HUDEP-2 (cell line): Measurements from ENCODE around the gene MXRA8.
"Not testable (repeated sequence)": the region's sequence is repeated elsewhere in the genome, so short reads cannot be mapped to it uniquely, and the experiment has no call there.

Source experiments
- DNase-seq, 76 experiments: peaks; one replicate each; lab custom pipeline; 2025; ENCODE audit not compliant: unreplicated experiment in 76 of 76; lab: John Stamatoyannopoulos, UW

Gene MXRA8

DNA sequence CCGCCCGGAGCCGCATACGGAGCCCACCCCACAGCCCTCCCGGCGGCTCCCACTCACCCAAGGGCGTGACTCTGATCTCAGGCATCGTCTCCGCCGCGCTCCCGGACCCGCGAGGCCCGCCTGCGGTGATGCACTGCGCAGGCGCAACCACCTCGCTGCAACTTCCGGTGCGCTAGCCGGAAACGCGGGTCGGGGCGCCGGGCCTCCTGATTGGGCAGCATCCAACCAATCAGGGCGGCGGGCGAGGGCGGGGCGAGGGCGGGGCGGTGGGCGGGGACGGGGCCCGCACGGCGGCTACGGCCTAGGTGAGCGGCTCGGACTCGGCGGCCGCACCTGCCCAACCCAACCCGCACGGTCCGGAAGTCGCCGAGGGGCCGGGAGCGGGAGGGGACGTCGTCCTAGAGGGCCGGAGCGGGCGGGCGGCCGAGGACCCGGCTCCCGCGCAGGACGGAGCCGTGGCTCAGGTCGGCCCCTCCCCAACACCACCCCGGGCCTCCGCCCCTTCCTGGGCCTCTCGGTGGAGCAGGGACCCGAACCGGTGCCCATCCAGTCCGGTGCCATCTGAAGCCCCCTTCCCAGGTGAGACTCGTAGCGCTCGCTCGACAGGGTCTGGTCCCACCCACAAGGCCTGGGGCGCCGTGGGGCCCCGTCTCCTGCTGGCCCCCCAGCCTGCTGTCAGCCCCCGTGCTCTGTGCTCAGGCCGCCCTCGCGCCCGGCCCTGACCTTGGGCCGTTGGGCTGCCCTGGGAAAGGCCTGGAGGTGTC lies 33.6 kb downstream of the MXRA8 start, which contains the start of the genes CPTP and INTS11:
CPTP (plus strand) TSS at position 279 of the 764 bp plus-strand sequence. CDS start 2,109 bp downstream, outside the sequence.
INTS11 (minus strand) TSS at position 137 of the 764 bp plus-strand sequence; CDS start at position 85, 52 bp downstream.
- DNase-seq, result peak in 74 of 76 experiments; percentile 31 to 94 (median 86)

DNA sequence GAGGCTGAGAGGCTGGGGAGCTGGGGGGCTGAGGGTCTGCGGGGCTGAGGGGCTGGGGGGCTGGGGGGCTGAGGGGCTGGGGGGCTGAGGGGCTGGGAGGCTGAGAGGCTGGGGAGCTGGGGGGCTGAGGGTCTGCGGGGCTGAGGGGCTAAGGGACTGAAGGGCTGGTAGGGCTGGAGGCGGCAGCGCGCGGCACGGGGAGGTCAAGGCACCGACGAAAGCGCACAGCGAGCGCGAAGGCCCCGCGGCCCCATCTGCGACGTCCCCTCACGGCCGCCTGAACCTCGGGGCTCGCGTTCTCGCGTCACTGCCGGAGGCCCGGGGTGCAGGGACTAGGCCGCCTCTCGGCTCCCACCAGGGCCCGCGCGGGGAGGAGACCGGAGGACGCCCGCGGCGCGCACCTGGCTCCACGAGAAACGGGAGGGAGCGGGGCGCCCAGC lies 34.3 kb downstream of the MXRA8 start:
- DNase-seq, result no peak

DNA sequence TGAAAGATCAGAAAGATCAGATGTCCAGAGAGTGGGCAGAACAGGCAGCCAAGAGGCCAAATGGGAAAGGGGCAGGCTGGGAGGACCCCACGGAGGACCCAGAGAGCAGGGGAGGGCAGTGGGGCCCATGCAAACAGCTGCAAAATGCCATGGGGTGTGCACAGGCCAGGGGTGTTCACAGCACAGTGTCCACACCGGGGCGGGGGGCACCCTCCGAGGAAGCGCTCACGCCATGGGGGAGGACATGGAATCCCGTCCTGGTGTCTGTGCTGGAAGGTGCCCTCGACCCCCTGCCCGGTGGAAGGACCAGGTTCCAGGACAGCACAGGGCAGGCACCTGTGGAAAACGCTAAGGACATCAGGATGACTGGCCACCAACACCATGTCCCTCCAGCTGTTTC lies 35.4 kb downstream of the MXRA8 start:
- no peak for DNase-seq

DNA sequence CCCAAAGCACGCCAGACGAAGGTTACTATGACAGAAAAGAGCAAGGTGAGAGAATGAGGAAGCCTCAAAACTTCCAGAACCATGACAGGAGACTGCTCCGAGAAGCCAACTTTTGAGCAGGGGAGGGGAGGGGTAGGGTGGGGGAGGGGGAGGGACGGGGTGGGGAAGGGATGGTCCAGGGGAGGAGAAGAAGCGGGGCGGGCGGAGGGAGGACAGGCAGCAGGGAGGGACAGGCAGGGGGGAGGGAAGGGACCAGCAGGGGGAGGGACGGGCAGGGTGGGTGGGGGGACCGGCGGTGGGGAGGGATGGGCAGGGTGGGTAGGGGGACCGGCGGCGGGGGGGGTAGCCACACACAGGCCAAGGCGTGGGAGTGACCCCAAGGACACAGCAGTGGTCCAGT lies 35.9 kb downstream of the MXRA8 start:
- DNase-seq, result no peak

DNA sequence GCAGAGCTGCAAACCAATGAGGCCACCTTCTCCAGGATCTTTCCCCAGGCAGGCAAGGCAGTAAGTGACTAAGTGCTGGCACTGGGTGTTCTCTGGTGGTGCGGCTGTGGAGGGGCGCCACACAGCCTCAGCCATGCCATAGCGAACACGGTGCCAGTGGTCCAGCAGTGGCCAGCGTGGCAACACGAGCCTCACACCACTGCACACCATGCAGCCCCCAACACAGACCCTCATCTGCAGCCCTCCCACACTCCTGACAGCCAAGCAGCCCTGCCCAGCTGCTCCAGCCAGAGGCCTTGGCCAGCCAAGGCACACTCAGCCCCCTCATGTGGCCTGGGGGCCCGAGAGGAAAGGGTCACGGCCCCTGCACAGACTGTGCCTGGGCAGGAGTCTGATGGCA lies 36.9 kb downstream of the MXRA8 start:
- no peak for DNase-seq

DNA sequence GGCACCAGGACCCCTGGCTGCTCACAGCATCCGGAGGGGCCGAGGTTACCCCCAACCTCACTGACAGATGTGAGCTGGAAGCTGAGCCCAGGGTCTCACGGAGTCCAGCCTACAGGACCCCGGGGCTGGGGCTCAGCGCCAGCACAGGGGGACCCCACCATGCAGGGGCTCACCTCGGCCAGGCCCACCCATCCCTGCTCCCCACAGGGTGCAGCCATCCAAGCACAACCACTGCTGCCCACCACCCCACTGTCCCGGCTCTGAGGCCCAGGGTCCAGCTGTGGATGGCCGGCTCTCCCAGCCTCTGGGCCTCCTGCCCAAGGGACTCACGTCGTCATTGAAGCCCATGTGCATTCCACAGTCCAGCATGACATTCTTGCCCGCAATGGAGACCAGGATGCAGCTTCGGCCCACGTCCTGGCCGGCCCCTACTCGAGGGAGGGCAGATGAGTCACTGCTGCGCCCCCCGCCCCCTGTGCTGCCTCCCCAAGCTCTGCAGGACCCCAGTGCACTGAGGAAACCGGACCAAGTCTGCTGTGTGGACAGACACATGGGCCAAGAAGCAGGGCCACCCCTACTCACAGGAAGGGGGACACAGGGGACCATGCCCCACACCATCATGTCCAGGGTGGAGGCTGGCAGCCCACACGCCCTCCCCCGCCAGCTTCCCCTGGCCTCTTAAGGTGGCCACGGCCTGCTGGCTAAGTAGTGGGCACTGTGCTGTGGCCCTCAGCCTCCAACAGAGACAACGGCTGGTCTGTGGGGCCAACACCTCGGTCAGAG lies 37.5 kb downstream of the MXRA8 start:
- no peak for DNase-seq

DNA sequence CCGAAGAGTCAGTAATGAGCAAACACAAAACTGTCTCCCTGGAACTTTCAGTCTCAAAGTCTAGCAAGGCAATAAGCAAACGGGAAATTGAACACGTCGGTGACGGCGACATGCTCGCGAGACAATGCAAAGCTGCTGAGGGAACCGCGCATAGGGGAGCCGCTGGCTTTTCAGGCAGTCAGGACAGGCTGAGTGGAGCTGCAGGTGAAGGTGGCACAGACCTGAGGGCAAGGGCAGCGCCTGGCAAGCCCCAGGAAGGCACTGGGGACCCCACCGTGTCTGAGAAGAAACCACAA lies 38.8 kb downstream of the MXRA8 start:
- no peak for DNase-seq

DNA sequence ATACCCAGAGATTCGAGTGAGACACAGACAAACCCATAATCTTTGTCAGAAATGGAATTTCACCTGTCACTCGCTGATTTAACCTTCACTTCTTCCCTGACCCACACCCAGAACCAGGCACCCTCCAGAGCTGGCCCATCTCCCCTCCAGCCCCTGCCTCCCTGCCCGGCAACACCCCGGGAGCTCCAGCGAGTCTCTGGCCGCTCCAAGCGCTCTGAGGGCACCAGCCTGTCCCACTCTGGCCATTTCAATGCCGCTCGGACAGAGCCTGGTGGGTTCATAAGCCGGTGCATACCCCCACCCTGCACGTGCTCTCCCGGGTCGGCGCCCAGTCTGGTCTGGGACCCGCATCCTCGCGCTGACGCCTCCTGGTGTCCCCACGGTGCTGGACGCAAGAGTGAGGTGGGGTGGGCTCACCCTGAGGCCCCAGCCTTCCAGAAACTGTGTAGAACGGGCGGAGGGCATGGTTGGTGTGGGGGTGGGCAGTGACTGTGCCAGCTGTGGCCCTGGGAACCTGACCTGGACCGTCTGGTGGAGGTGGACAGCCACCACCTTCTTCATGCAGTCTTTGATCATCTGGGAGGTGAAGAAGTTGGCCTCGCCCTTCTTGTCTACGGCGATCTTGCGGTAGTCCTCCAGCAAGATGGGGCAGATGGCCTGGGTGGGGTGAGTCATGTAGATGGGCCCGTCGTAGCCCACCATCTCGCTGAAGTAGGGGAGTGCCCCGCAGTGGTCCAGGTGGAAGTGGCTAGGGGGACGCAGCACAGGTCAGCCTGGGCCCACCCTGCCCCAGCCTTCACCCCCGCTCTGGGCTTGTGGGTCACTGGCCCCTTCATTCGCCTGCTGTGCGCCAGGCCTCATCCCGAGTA lies 39.3 kb downstream of the MXRA8 start:
- DNase-seq, result no peak

DNA sequence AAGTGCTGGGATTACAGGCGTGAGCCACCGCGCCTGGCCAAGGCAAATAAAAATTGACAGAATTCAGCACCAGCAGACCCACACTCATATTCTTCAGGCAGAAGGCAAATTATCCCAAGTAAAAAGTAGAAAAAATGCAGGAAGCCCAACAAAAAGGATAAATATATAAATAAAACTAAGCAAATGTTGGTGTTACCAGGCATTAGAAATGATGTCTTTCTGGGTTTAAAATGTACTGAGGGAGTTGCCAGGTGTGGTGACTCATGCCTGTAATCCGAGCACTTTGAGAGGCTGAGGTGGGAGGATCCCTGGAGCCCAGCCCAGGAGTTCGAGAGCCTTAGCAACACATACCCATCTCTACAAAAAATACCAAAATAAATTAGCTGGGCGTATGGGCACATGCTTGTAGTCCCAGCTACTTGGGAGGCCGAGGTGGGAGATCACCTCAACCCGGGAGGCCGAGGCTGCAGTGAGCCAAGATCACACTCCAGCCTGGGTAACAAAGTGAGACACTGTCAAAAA lies 40.2 kb downstream of the MXRA8 start:
- DNase-seq, result peak in 69 of 76 experiments; percentile 30 to 85 (median 62)

DNA sequence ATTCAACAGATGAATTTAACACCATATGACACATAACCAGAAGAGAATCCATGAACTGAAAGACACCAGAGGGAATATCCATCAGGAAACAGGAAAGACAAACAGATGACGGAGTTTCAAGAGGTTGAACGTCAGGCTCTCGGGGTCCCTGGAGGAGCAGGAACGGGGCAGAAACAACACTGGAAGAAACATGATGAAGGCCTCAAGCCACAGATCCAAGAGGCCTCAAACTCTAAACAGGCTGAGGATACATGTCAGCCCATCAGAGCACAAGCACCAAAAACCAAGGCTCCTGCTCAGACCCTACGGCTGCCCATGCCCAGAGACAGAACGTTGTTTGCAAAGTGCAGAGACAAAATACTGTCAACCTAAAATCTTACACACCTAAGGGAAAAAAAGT lies 40.9 kb downstream of the MXRA8 start:
- no peak for DNase-seq

DNA sequence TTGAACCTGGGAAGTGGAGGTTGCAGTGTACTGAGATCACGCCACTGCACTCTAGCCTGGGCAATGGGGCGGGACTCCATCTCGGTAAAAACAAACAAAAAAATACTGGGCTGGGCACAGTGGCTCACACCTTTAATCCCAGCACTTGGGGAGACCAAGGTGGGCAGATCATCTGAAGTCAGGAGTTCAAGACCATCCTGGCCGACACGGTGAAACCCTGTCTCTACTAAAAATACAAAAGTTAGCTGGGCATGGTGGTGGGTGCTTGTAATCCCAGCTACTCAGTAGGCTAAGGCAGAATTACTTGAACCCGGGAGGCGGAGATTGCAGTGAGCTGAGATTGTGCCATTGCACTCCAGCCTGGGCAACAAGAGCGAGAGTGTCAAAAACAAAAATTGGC lies 42.2 kb downstream of the MXRA8 start:
- DNase-seq, result not testable (repeated sequence)

DNA sequence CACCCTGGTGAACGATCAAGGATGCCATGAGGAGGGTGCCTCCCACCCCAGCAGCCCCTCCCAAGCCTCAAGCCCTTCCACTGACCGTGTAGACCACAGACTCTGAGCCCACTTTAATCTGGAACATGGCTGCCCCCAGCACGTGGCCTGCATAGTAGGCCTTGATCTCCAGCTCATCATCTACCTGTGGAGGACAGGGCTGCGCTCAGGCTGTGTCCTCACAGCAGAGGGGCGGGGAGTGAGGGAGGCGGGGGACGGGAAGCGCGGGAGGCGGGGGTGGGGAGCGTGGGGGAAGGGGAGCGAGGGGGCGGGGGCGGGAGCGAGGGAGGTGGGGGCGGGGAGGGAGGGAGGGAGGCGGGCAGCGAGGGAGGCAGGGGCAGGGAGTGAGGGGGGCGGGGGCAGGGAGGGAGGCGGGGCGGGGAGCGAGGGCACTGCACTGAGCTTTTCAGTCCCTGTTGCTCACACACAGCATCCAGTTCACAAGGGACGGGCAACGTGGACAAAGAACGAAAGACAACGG lies 42.9 kb downstream of the MXRA8 start:
- DNase-seq, result no peak

DNA sequence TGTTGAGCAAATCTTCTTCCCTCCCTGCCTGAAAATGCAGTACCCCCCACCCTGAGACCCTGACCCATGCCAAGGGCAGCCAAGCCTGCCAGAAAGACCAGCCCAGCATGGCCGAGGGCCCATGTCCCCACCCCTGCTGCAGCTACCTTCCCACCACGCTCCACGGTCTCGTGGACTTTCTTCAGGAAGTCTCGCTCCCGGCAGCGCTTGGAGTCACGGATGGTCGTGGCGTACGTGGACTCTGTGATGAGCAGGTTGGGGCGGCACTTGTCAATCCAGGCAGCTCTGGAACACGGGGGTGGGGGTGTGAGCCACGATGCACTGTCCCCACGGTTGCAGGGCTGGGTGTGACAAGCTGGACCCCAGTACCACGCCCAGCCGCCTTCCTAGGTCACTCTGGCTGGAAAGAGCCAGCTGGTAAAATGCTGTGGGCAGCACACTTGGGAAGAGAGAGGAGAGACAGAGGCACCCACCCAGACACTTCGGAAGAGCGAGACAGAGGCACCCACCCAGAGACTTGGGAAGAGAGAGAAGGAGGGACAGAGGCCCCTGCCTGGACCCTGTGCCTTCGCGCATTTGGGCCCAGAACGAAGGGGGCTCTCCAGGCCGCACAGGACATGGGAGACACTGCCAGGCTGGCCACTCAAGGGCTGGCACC lies 43.5 kb downstream of the MXRA8 start:
- no peak for DNase-seq

DNA sequence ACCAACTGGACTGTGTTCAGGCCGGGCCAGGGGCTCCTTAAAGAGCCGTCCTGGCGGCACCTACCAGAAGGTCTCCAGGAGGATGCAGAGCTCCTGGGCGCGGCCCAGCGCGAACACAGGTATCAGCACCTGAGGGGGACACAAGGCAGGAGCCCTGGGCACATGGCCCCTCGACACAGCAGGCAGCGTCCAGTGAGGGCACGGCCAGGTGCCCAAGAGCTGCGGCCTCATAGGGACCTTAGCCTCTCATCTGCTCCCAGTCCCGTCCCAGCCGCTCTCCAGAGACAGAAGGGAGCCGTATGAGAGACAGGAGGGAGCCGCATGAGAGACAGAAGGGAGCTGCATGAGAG lies 44.1 kb downstream of the MXRA8 start:
- DNase-seq, result no peak

DNA sequence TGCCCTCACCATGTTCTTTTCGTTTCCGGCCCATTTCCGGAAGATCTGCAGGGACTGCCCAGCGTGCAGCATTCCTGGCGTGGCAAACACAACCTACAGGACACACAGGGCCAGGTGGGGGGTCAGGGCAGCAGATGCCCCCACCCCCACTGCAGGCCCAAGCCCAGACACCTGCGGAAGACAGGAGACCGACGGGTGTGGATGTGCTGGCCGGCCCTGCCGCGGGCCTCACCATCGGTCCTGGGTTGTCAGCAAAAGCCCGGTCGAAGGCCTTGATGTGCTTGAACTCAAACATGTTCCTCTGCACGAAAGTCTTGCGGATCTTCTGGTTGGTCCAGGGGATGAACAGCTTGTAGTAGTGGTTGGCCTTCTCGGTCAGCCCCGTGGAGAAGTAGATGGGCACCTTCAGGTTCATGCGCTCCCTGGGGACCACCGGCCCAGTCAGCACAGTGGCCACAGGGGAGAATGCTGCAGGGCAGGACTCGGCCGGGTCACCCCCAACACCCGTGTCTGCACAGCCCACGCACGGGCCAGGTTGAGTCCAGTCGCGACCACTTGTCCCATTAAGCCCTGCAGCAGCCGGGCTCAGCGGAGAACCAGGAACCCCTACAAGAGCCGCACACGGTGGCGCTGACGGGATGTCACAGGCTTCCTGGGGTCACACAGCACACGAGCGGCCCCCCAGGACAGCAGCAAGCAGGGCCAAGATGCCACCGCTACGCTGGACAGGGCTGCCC lies 44.7 kb downstream of the MXRA8 start:
- DNase-seq, result no peak

DNA sequence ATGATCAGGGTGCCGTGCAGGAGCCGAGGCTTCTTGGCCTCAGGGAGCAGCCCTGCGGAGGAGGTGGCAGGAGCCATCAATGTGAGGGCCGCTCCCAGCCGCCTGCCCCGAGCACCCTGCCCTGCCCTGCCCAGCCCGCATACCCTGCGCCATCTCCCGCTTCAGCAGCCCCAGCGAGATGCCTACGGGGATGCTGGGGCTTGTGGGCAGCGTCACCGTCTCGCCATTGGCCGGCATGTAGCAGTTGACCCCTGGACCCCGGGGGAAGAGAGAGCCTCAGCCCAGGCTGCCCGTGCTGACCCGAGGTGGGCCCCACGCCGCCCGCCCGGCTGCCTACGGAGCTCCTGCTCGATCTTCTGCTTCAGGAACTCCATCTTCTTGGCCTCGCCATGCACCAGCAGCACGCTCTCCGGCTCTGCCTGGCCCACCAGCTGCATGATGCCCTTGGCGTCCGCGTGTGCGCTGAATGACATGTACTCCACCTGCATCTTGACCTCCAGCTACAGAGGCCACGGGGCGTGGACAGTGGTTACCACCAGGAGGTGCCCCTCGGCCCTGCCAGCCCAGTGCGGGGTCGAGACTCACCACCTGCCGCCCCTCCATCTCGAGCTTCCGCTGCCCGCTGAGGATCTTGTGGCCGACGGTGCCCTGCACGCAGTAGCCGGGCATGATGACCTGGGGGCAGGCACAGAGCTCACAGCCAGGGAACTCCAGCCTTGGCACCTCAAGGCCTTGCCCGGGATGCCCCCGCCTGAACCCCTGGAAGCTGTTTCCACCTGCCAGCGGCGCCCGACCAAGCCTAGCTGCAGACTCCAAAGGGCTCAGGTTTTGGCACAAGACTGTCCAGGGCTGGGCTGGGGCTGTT lies 45.7 kb downstream of the MXRA8 start:
- DNase-seq, result no peak

DNA sequence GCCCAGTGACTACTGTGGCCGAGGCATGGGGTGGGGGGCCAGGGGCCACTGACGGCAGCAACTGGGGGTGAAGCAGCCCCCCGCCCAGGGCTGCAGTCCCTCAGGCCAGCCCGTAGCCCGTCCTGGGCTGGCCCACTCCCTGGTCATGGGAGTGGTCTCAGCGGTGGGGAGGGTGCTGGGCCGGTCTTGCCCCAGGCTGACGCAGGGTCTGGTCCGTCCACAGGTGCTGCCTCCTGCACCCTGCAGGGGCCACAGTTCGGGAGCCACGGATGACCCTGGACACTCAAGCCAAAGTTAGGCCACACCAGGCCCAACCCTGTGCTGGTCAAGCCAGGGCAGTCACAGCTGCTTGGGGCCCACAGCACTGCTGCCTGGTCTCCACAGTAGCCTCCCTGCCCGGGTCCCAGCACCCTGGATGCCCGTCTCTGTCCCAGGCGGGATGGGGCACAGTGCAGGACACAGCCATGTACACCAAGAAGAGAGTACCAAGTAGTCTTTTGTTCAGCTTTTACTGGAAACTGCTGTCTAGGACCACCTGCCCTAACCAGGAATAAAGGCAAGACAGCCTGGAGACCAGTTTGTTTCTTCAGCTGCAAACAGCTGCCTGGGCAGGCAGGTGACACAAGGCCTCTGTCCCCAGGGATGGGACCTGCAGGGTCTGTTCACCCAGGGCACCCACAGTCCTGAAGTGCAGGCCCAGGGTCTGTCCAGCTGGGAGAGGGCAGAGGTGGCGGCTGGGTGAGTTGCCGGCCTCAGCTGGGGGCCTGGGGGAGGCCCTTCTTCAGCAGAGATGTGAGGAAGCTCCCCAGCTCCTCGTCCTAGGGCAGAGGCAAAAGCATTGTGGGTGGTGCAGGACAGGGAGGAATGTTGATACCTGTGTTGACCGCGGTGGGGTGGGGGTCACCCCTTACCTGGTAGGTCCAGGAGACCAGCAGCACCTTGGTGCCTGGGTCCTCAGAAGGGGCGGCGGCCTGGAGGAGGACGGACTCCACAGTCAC lies 46.9 kb downstream of the MXRA8 start:
- no peak for DNase-seq
